HTR-8/SVneo (cell line): ENCODE data around the gene CDC5L.
A peak's percentile ranks its signal among the peaks of the same experiment; 100 is the strongest.

Source experiments
- DNase-seq: peaks from one replicate; pipeline ENCODE4 v3.0.0; 2011; ENCODE audit warnings: low spot score, mixed read lengths; ENCODE audit not compliant: insufficient read length
- FAIRE-seq: peaks from 2 replicates; lab custom pipeline; 2011; peaks lifted over from hg19 to GRCh38; lab: Jason Lieb, UNC

CDC5L gene

GRCh38 chr6:44493132-44493531, 105.6 kb downstream of the CDC5L start:
- no peak for DNase-seq
- FAIRE-seq = no peak

- no peak for FAIRE-seq
- DNase-seq = no peak
Measured at GRCh38 chr6:44493593-44493992, 106.1 kb downstream of the CDC5L start.

GRCh38 chr6:44494011-44494501, 106.5 kb downstream of the CDC5L start:
- FAIRE-seq = peak; percentile 40
- DNase-seq = peak; percentile 51

- FAIRE-seq (no peak), DNase-seq (no peak)
Measured at GRCh38 chr6:44495036-44495901, 107.8 kb downstream of the CDC5L start.

- DNase-seq = no peak
- no peak for FAIRE-seq
Measured at GRCh38 chr6:44496665-44497369, 109.3 kb downstream of the CDC5L start.

GRCh38 chr6:44497807-44498206, 110.3 kb downstream of the CDC5L start:
- DNase-seq (no peak), FAIRE-seq (no peak)

GRCh38 chr6:44498436-44498835, 110.9 kb downstream of the CDC5L start:
- DNase-seq = no peak
- FAIRE-seq = no peak

- FAIRE-seq = no peak
Measured at GRCh38 chr6:44499609-44500008, 112.1 kb downstream of the CDC5L start.

More at GRCh38 chr6:44499609-44500008, 112.1 kb downstream of the CDC5L start:
- no peak for DNase-seq
